Measurements from ENCODE around the gene SH3PXD2B. TPM values are rescaled to one million over a fixed set of nuclear protein-coding genes. Genes with fewer than 3 reads are reported as not detected.
"Not testable (repeated sequence)": the region's sequence is repeated elsewhere in the genome, so short reads cannot be mapped to it uniquely, and the experiment has no call there.

Gene SH3PXD2B
- total and polyA plus RNA-seq, 10 of the 15 experiments (the other 5 are each of a cell fraction or from before 2014, with no cell fraction given) = 0.05 to 1.6 (median 0.57) TPM

DNA sequence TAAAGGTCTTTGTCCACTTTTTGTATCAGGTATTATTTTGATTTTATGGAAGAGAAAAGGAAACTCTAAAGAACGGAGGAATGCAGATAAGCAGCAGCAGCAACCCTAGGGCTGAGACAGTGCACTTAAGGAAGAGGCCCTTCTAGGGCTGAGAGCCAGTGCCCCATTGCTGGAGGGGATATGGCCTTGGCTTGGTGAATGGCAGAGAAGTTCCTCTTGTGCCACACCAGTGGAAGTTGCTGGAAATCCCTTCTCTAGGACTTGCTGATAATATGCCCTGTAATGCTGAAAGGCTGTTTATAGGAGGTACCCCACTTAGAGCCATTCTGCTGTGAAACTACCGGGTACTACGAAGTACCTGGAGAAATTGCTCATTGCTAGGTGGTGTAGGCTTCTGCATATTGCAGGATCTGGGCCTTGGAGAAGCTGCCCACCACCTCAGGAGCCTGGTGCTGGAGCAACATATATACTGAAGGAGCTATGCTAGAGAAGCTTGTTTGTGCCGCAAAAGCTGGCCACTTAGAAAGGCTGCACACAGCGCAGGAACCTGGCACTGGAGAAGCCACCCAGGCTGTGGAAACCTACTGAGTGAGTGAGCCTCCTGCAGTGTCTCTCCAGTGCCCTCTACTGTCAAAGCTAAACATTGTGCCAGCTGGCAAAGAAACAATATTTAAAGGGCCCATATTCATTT lies 161.1 kb downstream of the SH3PXD2B start (continued):
- TF ChIP-seq, protein P1, sequence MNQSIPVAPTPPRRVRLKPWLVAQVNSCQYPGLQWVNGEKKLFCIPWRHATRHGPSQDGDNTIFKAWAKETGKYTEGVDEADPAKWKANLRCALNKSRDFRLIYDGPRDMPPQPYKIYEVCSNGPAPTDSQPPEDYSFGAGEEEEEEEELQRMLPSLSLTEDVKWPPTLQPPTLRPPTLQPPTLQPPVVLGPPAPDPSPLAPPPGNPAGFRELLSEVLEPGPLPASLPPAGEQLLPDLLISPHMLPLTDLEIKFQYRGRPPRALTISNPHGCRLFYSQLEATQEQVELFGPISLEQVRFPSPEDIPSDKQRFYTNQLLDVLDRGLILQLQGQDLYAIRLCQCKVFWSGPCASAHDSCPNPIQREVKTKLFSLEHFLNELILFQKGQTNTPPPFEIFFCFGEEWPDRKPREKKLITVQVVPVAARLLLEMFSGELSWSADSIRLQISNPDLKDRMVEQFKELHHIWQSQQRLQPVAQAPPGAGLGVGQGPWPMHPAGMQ (IDR thresholded peaks at IDR 0.05; ENCODE audit: borderline replicate concordance) = no peak
- TF ChIP-seq FOXM1 (IDR thresholded peaks at IDR 0.05; ENCODE audit: low read depth, low read length) (0 out of 2 replicates have a peak, but pooled peaks have one; percentile 46), IKZF2 (IDR thresholded peaks at IDR 0.05) (no peak), RAD21 (IDR thresholded peaks at IDR 0.05; ENCODE audit: insufficient read depth, low read depth, low read length) (peak; percentile 98), SMC3 (IDR thresholded peaks at IDR 0.05; ENCODE audit: borderline replicate concordance, low read length) (peak; percentile 82), RELA (IDR thresholded peaks at IDR 0.05; ENCODE audit: borderline replicate concordance, partially characterized antibody) (no peak), HDAC2 (IDR thresholded peaks at IDR 0.05) (no peak), EZH2 (IDR thresholded peaks at IDR 0.05; ENCODE audit: borderline replicate concordance, control insufficient read depth, low read depth, low read length) (no peak)

DNA sequence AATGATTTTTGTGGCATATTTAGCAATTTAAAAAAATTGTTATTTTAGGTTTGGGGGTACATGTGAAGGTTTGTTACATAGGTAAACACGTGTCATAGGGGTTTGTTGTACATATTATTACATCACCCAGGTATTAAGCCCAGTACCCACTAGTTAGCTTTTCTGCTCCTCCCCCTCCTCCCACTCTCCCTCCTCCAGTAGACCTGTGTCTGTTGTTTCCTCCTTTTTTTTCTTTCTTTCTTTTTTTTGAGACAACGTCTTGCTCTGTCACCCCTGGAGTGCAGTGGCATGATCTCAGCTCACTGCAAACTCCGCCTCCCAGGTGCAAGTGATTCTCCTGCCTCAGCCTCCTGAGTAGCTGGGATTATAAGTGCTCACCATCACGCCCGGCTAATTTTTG lies 162.5 kb downstream of the SH3PXD2B start:
- BruUV-seq (replicated peaks); H3K4me2 ChIP-seq (ENCODE audit: control insufficient read depth, insufficient read depth); H3K9ac ChIP-seq (ENCODE audit: control insufficient read depth, insufficient read depth, low read length); ATAC-seq; FAIRE-seq; H3K36me3 ChIP-seq (ENCODE audit: control insufficient read depth in 2 of 2, insufficient read depth in 2 of 2, low read length in 1 of 2); H3K79me2 ChIP-seq (ENCODE audit: control insufficient read depth, insufficient read depth, low read length); H3K27me3 ChIP-seq (replicated peaks in 1 of 2; ENCODE audit: control insufficient read depth in 2 of 2, insufficient read depth in 2 of 2, low read length in 1 of 2); H3K27ac ChIP-seq (ENCODE audit: control insufficient read depth, insufficient read depth); H4K20me1 ChIP-seq (ENCODE audit: control insufficient read depth, insufficient read depth); H3K4me1 ChIP-seq (ENCODE audit: control insufficient read depth, insufficient read depth, low read length); H2AFZ ChIP-seq (ENCODE audit: control insufficient read depth, low read depth, low read length); DNase-seq (ENCODE audit: low read depth, low spot score); H3K4me3 ChIP-seq; H3K9me3 ChIP-seq (replicated peaks; ENCODE audit: control insufficient read depth, insufficient read depth, low read length): not testable (repeated sequence)
- WGBS (ENCODE audit: insufficient coverage, insufficient replicate concordance, low lambda C conversion rate, missing lambda C conversion rate) = 69% methylated on average over 5 of the region's 5 CpGs
- SMC1A ChIA-PET (ENCODE audit: uncharacterized antibody, unreplicated experiment) = interaction anchor here (0.5 to 4.1 kb wide), 9 partner anchors 28 to 543 kb away, joined by 3 to 29 read pairs (median 4); partner anchors contain the start of gene STK10
- in situ Hi-C loops (cut with MboI) (loop anchor here (5.0 to 25.0 kb wide), 2 partner anchors 180 to 880 kb away; partner anchors contain the start of gene FGF18), intact Hi-C loops (cut with micrococcal nuclease; ENCODE audit: unreplicated experiment) (loop anchor here (2.0 to 5.0 kb wide), 2 partner anchors 79 to 380 kb away; no protein-coding TSS in a partner anchor)
- RAD21 ChIA-PET (ENCODE audit: unreplicated experiment) = interaction anchor here (1.0 to 3.1 kb wide), 7 partner anchors 11 to 385 kb away, joined by 3 to 17 read pairs (median 3); no protein-coding TSS in a partner anchor
- CTCF ChIA-PET = interaction anchor here (0.8 to 5.1 kb wide), 13 partner anchors 10 to 380 kb away, joined by 3 to 25 read pairs (median 4); no protein-coding TSS in a partner anchor
- POLR2A ChIA-PET = interaction anchor here (0.6 to 0.7 kb wide), 4 partner anchors 76 to 735 kb away, joined by 3 to 5 read pairs (median 4); no protein-coding TSS in a partner anchor

All from GM12878 (cell line).